HepG2 (cell line): ENCODE results near the gene TMEM39A. TPM values are rescaled to one million over a fixed set of nuclear protein-coding genes. Genes with fewer than 3 reads are reported as not detected.

Experiments used
- ATAC-seq: fragments of 200-7000 bp; cut with Tn5 transposase; 3 replicates; pipeline ENCODE4 v1.9.1; 2020; ENCODE audit warnings: mild to moderate bottlenecking, moderate library complexity
- BruUV-seq: library from RNA; stranded (reverse); fragments of 400-500 nt; replicated peaks from 2 replicates; lab custom pipeline; 2021; lab: Mats Ljungman, UMichigan
- CTCF ChIA-PET: fragments of 300-600 bp; formaldehyde crosslinking; extraction: SDS; loops from one replicate; lab custom pipeline; 2021; ENCODE audit warnings: low total read pairs, inconsistent platforms, low intra/inter-chr PET ratio; lab: Yijun Ruan, JAX
- POLR2A ChIA-PET: fragments of 350-600 bp; sonication (Branson Sonifier 250); formaldehyde crosslinking; loops from one replicate; lab custom pipeline; 2020; ENCODE audit warnings: antibody characterized with exemption, inconsistent platforms; lab: Yijun Ruan, JAX
- DNase-seq: peaks from one replicate; pipeline ENCODE4 v3.0.0-alpha.2; 2015; ENCODE audit warnings: low spot score
- FAIRE-seq: peaks from 3 replicates; lab custom pipeline; 2011; peaks lifted over from hg19 to GRCh38; lab: Jason Lieb, UNC
- H2AFZ ChIP-seq: one replicate; pipeline ENCODE4 v1.6.1; 2011; ENCODE audit warnings: low read length, inconsistent platforms
- H3K27ac ChIP-seq: fragments of 300-600 bp; 3 replicates; pipeline ENCODE4 v1.8.0; 2011; ENCODE audit warnings: mixed run types, mild to moderate bottlenecking, mixed read lengths, low read length, inconsistent platforms; ENCODE audit not compliant: insufficient read depth; ENCODE audit errors: extremely low read length
- H3K27me3 ChIP-seq, 2 experiments: fragments of 200-600 bp in 1 of 2; 2 replicates in 1 of 2; 3 replicates in 1 of 2; pipeline versions ENCODE4 v1.6.0 to v1.8.0; 2011; ENCODE audit warnings: low read length in 2 of 2, mild to moderate bottlenecking in 2 of 2, moderate library complexity in 2 of 2, inconsistent platforms in 1 of 2; ENCODE audit not compliant: insufficient read depth in 2 of 2, control insufficient read depth in 1 of 2
- H3K36me3 ChIP-seq, 2 experiments: fragments of 200-600 bp in 1 of 2; replicated peaks in 1 of 2; 2 replicates in 1 of 2; 3 replicates in 1 of 2; pipeline versions ENCODE4 v1.5.1 to v1.8.0; 2011; ENCODE audit warnings: low read length in 2 of 2, inconsistent platforms in 1 of 2; ENCODE audit not compliant: insufficient read depth in 2 of 2, control insufficient read depth in 1 of 2
- H3K4me1 ChIP-seq: 2 replicates; pipeline ENCODE4 v1.5.1; 2012; ENCODE audit warnings: low read length, inconsistent platforms; ENCODE audit not compliant: insufficient read depth
- H3K4me2 ChIP-seq: 2 replicates; pipeline ENCODE4 v1.6.0; 2011; ENCODE audit warnings: low read depth, low read length, inconsistent platforms
- H3K4me3 ChIP-seq, 3 experiments: fragments of 200-600 bp in 1 of 3; sonication (generic), shearing (Covaris generic) in 1 of 3; replicated peaks in 1 of 3; 2 replicates each; pipeline ENCODE4 v1.5.1; 2011 to 2016; ENCODE audit warnings: low read length in 3 of 3, inconsistent platforms in 2 of 3, low read depth in 2 of 3, mild to moderate bottlenecking in 2 of 3, control low read depth in 1 of 3, mixed read lengths in 1 of 3; ENCODE audit not compliant: insufficient read depth in 1 of 3
- H3K79me2 ChIP-seq: one replicate; pipeline ENCODE4 v1.6.1; 2011; ENCODE audit warnings: low read length, inconsistent platforms; ENCODE audit not compliant: insufficient read depth
- H3K9ac ChIP-seq: 2 replicates; pipeline ENCODE4 v1.6.0; 2011; ENCODE audit warnings: mild to moderate bottlenecking, low read depth, low read length, inconsistent platforms; ENCODE audit not compliant: insufficient read depth
- H3K9me3 ChIP-seq: 2 replicates; pipeline ENCODE4 v1.5.1; 2012; ENCODE audit warnings: mild to moderate bottlenecking, low read length
- H4K20me1 ChIP-seq: 2 replicates; pipeline ENCODE4 v1.6.0; 2011; ENCODE audit warnings: inconsistent platforms, mild to moderate bottlenecking, low read length, moderate library complexity; ENCODE audit not compliant: insufficient read depth
- CBFB ChIP-seq: sonication (generic); formaldehyde crosslinking; IDR thresholded peaks from 2 replicates; pipeline ENCODE4 v1.4.0; 2020; ENCODE audit warnings: missing genetic modification reagents
- CENPX ChIP-seq: sonication (generic); formaldehyde crosslinking; IDR thresholded peaks from 2 replicates; pipeline ENCODE4 v1.9.0; 2021; ENCODE audit warnings: mild to moderate bottlenecking, missing genetic modification reagents, moderate library complexity
- CREB1 ChIP-seq, 2 experiments: fragments of 450-650 bp in 1 of 2; IDR thresholded peaks; 2 replicates each; pipeline ENCODE4 v1.6.1; 2016 to 2017; ENCODE audit warnings: control low read depth in 1 of 2, mild to moderate bottlenecking in 1 of 2, missing compliant biosample characterization in 1 of 2, missing genetic modification characterization in 1 of 2
- GMEB2 ChIP-seq: IDR thresholded peaks from 2 replicates; pipeline ENCODE4 v1.6.1; 2016; ENCODE audit warnings: missing biosample characterization, missing genetic modification reagents, low read depth
- MIER2 ChIP-seq: IDR thresholded peaks from 2 replicates; pipeline ENCODE4 v1.6.1; 2016; ENCODE audit warnings: missing biosample characterization, missing genetic modification reagents
- SP2 ChIP-seq: sonication (generic); formaldehyde crosslinking; IDR thresholded peaks from 2 replicates; pipeline ENCODE4 v1.5.1; 2020; ENCODE audit warnings: mild to moderate bottlenecking, missing genetic modification reagents
- SUZ12 ChIP-seq: fragments of 150-350 bp; IDR thresholded peaks from 2 replicates; pipeline ENCODE4 v1.6.1; 2014; ENCODE audit warnings: low read depth, low read length
- TBX3 ChIP-seq: fragments of 450-650 bp; IDR thresholded peaks from 2 replicates; pipeline ENCODE4 v1.6.1; 2017; ENCODE audit warnings: antibody characterized with exemption, mild to moderate bottlenecking, inconsistent platforms, borderline replicate concordance
- TCF12 ChIP-seq, 2 experiments: fragments of 450-650 bp in 1 of 2; sonication (generic) in 1 of 2; formaldehyde crosslinking in 1 of 2; IDR thresholded peaks; 2 replicates each; pipeline versions ENCODE4 v1.6.1 to v1.8.0; 2017 to 2022; ENCODE audit warnings: antibody characterized with exemption in 1 of 2, mild to moderate bottlenecking in 1 of 2, missing genetic modification reagents in 1 of 2, moderate library complexity in 1 of 2
- TCF7L2 ChIP-seq: IDR thresholded peaks from 2 replicates; pipeline ENCODE4 v1.6.1; 2011; ENCODE audit warnings: mild to moderate bottlenecking, low read depth, low read length, moderate library complexity
- ZNF460 ChIP-seq: sonication (generic); formaldehyde crosslinking; IDR thresholded peaks from 2 replicates; pipeline ENCODE4 v1.5.1; 2020; ENCODE audit warnings: missing genetic modification reagents, mild to moderate bottlenecking, borderline replicate concordance
- ZSCAN30 ChIP-seq: sonication (generic); formaldehyde crosslinking; IDR thresholded peaks from 2 replicates; pipeline ENCODE4 v1.5.0; 2020; ENCODE audit warnings: mild to moderate bottlenecking, missing genetic modification reagents
- WGBS: methylation state at CpG from one replicate; pipeline ENCODE4 v1.1.6; 2017; ENCODE audit warnings: low lambda C conversion rate; 5-methylcytosine and 5-hydroxymethylcytosine counted together
- in situ Hi-C: cut with HindIII; loops from 2 replicates; pipeline ENCODE4 v1.10.0; 2017; ENCODE audit warnings: low pct_unique_long_range_greater_than_20kb; ENCODE audit not compliant: extremely low pct_ligation_motif_present
- intact Hi-C: fragments of 100-400 bp; cut with micrococcal nuclease; formaldehyde crosslinking; loops from one replicate; pipeline ENCODE4 v1.10.0; 2022; ENCODE audit not compliant: unreplicated experiment
- polyA plus RNA-seq, 8 experiments: library from polyadenylated mRNA; depleted of rRNA in 3 of 8; stranded (reverse) in 7 of 8; unstranded in 1 of 8; fragments of >200 nt; fragmentation: Illumina TruSeq in 4 of 8; extraction: Trizol in 4 of 8; gene quantifications; 2 replicates each; pipeline versions ENCODE4 v1.2.1 to v1.2.3, GENCODE V29; 2011 to 2016; ENCODE audit warnings: low read depth in 4 of 8, missing spikeins in 1 of 8, mixed read lengths in 1 of 8; ENCODE audit not compliant: insufficient read depth in 1 of 8
- total RNA-seq, 5 experiments: library from RNA; depleted of rRNA; stranded (reverse); fragments of >200 nt; fragmentation: Illumina TruSeq; extraction: Trizol; gene quantifications; 2 replicates each; pipeline ENCODE4 v1.2.3, GENCODE V29; 2016; ENCODE audit warnings: low read depth in 1 of 5

The TMEM39A gene
- total and polyA plus RNA-seq, 2 of the 13 experiments (the other 11 are each of a cell fraction or from before 2014, with no cell fraction given): 55.8 to 64.9 TPM

GRCh38 chr3:119402791-119403190, 60.6 kb downstream of the TMEM39A start:
- Histone ChIP-seq H3K4me3 (no peak overlapping the region), H2AFZ (no peak overlapping the region), H3K36me3 (no peaks in the 10 kb centered on the region), H3K27me3 (no peaks in the 10 kb centered on the region), H3K27ac (no peak overlapping the region), H4K20me1 (no peaks in the 10 kb centered on the region), H3K4me1 (no peaks in the 10 kb centered on the region), H3K79me2 (no peaks in the 10 kb centered on the region), H3K9ac (no peak overlapping the region), H3K9me3 (no peaks in the 10 kb centered on the region), H3K4me2 (no peak overlapping the region)
- ChIA-PET CTCF (no interaction called here), POLR2A (no interaction called here)
- no peak for DNase-seq
- intact Hi-C loops (no loop called here), in situ Hi-C loops (loop anchor here (25.0 kb wide), 1 partner anchor 285 kb away; the partner anchor contains the start of gene COX17)
- 0% methylated on average over 1 of the region's 1 CpG for WGBS
- BruUV-seq: no TSS peak
- no peak for TF ChIP-seq TBX3
- TF ChIP-seq CBFB: no peak
- no peak for TF ChIP-seq MIER2
- no peak for TF ChIP-seq GMEB2
- no peak for TF ChIP-seq TCF7L2
- TF ChIP-seq ZNF460: no peak
- no peak for TF ChIP-seq CREB1 (IDR thresholded peaks at IDR 0.05)
- TF ChIP-seq CREB1 (CRISPR knock-in tag; IDR thresholded peaks at IDR 0.05): no peak
- TF ChIP-seq CENPX (CRISPR knock-in tag): no peak
- TF ChIP-seq SUZ12: no peak
- no peak for TF ChIP-seq ZSCAN30 (CRISPR knock-in tag)
- TF ChIP-seq TCF12 (IDR thresholded peaks at IDR 0.05): no peak
- no peak for TF ChIP-seq TCF12 (CRISPR knock-in tag; IDR thresholded peaks at IDR 0.05)
- no peak for TF ChIP-seq SP2 (CRISPR knock-in tag)
- no peak for FAIRE-seq
- no peak for ATAC-seq
